ENCODE results near the gene FAM184B.

FAM184B gene

GRCh38 chr4:17781300-17782287, at the start of gene FAM184B:
TSS of gene FAM184B (minus strand) at chr4:17781621. CDS start at chr4:17781299, 322 bp downstream.
- Mint-ChIP-seq H3K27me3 (ENCODE audit: low read depth) (peaks cover 50% of the 10 kb centered on the region), H3K4me3 (peak within 1 kb of the TSS; percentile 39), H3K4me1 (ENCODE audit: low read depth) (peaks cover 7% of the 10 kb centered on the region), H3K36me3 (ENCODE audit: low read depth) (peaks cover 4% of the 10 kb centered on the region), H3K27ac (no peak within 1 kb of the TSS), H3K9me3 (no peaks in the 10 kb centered on the region)
- DNase-seq (ENCODE audit: low spot score) = no peak

GRCh38 chr4:17823871-17824669, 42.6 kb upstream of the FAM184B start:
- H3K27me3 Mint-ChIP-seq (ENCODE audit: low read depth) = no peaks in the 10 kb centered on the region
- H3K36me3 Mint-ChIP-seq (ENCODE audit: low read depth) = peaks cover 58% of the 10 kb centered on the region
- H3K4me3 Mint-ChIP-seq = peak overlapping the region; percentile 34
- peak overlapping the region; percentile 57 for H3K27ac Mint-ChIP-seq
- DNase-seq (ENCODE audit: low spot score) = no peak
- peaks cover 37% of the 10 kb centered on the region for H3K4me1 Mint-ChIP-seq (ENCODE audit: low read depth)
- no peaks in the 10 kb centered on the region for H3K9me3 Mint-ChIP-seq

- Mint-ChIP-seq H3K27ac (peak overlapping the region; percentile 55), H3K27me3 (ENCODE audit: low read depth) (no peaks in the 10 kb centered on the region), H3K4me1 (ENCODE audit: low read depth) (peaks cover 49% of the 10 kb centered on the region), H3K4me3 (peak overlapping the region; percentile 64), H3K9me3 (no peaks in the 10 kb centered on the region), H3K36me3 (ENCODE audit: low read depth) (peaks cover 56% of the 10 kb centered on the region)
- no peak for DNase-seq (ENCODE audit: low spot score)
Observed at GRCh38 chr4:17817027-17817426, 35.6 kb upstream of the FAM184B start.

DNA sequence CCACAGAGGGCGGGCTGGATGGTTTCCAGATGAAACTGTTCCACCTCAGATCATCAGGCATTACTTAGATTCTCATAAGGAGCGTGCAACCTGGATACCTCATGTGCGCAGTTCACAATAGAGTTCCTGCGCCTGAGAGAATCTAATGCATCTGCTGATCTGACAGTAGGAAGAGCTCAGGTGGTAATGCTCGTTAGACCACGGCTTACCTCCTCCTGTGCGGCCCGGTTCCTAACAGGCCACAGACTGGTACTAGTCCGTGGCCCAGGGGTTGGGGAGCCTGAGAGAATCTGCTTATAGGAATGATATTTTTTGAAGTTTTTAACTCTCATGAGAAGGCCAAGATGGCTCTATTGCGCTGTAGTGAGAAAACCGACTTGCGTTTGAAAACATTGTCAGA, 34.7 kb upstream of the FAM184B start:
- no peaks in the 10 kb centered on the region for H3K9me3 Mint-ChIP-seq
- H3K36me3 Mint-ChIP-seq (ENCODE audit: low read depth) = peaks cover 56% of the 10 kb centered on the region
- H3K4me3 Mint-ChIP-seq = no peak overlapping the region
- peak overlapping the region; percentile 34 for H3K27ac Mint-ChIP-seq
- DNase-seq (ENCODE audit: low spot score) = no peak
- H3K27me3 Mint-ChIP-seq (ENCODE audit: low read depth) = no peaks in the 10 kb centered on the region
- peaks cover 47% of the 10 kb centered on the region for H3K4me1 Mint-ChIP-seq (ENCODE audit: low read depth)

- Mint-ChIP-seq H3K27ac (peak overlapping the region; percentile 66), H3K36me3 (ENCODE audit: low read depth) (peaks cover 63% of the 10 kb centered on the region)
Observed at GRCh38 chr4:17814140-17814539, 32.7 kb upstream of the FAM184B start.

DNA sequence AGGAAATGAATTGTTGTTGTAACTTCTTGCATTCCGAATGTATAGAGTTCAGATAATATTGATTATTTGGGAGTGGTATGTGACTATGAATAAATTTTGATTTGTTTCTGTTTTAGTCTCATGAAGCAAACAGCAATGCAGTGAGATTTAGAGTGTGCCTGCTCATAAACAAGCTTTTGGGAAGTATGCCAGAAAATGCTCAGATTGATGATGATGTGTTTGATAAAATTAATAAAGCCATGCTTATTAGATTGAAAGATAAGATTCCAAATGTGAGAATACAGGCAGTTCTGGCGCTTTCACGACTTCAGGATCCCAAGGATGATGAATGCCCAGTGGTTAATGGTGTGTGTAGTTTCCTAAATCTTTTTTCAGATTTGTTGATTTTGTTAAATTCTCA, 31.4 kb upstream of the FAM184B start:
- peak overlapping the region; percentile 93 for H3K4me3 Mint-ChIP-seq
- no peaks in the 10 kb centered on the region for H3K9me3 Mint-ChIP-seq
- no peak for DNase-seq (ENCODE audit: low spot score)
- H3K4me1 Mint-ChIP-seq (ENCODE audit: low read depth) = peaks cover 45% of the 10 kb centered on the region
- H3K27me3 Mint-ChIP-seq (ENCODE audit: low read depth) = no peaks in the 10 kb centered on the region
- H3K36me3 Mint-ChIP-seq (ENCODE audit: low read depth) = peaks cover 64% of the 10 kb centered on the region
- no peak overlapping the region for H3K27ac Mint-ChIP-seq

More at GRCh38 chr4:17814140-17814539, 32.7 kb upstream of the FAM184B start:
- Mint-ChIP-seq H3K27me3 (ENCODE audit: low read depth) (no peaks in the 10 kb centered on the region), H3K9me3 (no peaks in the 10 kb centered on the region), H3K4me1 (ENCODE audit: low read depth) (peaks cover 43% of the 10 kb centered on the region), H3K4me3 (no peak overlapping the region)
- DNase-seq (ENCODE audit: low spot score) = no peak

GRCh38 chr4:17812125-17812524, 30.7 kb upstream of the FAM184B start:
- Mint-ChIP-seq H3K27ac (peak overlapping the region; percentile 98), H3K4me1 (ENCODE audit: low read depth) (peaks cover 46% of the 10 kb centered on the region), H3K9me3 (no peaks in the 10 kb centered on the region), H3K27me3 (ENCODE audit: low read depth) (no peaks in the 10 kb centered on the region), H3K36me3 (ENCODE audit: low read depth) (peaks cover 65% of the 10 kb centered on the region), H3K4me3 (peak overlapping the region; percentile 93)
- DNase-seq (ENCODE audit: low spot score) = no peak

GRCh38 chr4:17811078-17811603, 29.7 kb upstream of the FAM184B start:
- peak overlapping the region; percentile 93 for H3K4me3 Mint-ChIP-seq
- H3K27me3 Mint-ChIP-seq (ENCODE audit: low read depth) = no peaks in the 10 kb centered on the region
- no peaks in the 10 kb centered on the region for H3K9me3 Mint-ChIP-seq
- no peak for DNase-seq (ENCODE audit: low spot score)
- peaks cover 47% of the 10 kb centered on the region for H3K4me1 Mint-ChIP-seq (ENCODE audit: low read depth)
- H3K36me3 Mint-ChIP-seq (ENCODE audit: low read depth) = peaks cover 61% of the 10 kb centered on the region
- H3K27ac Mint-ChIP-seq = peak overlapping the region; percentile 98

DNA sequence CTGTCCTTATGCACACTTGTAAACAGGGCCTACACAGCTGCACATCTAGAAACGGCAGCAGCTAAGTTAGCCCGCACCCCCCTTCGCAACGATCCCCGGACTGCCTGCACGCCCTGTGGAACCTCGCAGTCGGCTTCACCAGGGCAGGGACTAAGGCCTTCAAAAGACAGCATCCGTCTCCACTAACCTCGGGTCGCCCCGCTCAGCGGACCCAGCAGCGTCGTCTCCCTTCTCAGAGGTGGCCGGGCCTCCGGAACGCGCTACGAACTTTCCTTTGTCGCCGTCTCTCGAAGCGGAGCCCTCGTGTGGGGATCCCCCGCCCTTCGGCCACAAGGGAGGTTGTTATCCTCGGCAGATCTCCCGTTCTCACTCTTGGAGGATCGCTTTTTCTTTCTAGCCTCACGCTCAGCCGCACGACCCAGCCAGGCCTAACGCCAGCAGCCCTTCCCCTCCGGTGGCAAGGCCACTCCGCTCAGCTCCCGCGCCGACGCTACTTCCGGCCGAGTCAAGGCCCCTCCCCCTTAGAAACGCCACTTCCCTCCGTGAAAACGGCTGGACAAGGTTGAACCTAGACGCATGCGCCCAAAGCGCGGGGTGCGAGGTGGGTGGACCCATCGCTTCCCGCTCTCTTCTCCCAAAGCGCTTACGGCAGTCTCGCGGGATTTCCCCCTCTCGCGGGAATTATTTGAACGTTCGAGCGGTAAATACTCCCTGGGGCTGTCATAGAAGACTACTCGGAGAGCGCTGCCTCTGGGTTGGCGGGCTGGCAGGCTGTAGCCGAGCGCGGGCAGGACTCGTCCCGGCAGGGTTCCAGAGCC, 29.0 kb upstream of the FAM184B start, which contains the start of the genes DCAF16 and NCAPG:
Gene DCAF16 (minus strand): TSS at position 498 of the 818 bp plus-strand sequence. CDS start 6,616 bp downstream, outside the sequence.
Gene NCAPG (plus strand): TSS at position 720 of the 818 bp plus-strand sequence. CDS start 99 bp downstream, outside the sequence.
- peaks cover 58% of the 10 kb centered on the region for H3K36me3 Mint-ChIP-seq (ENCODE audit: low read depth)
- peak within 1 kb of the TSS; percentile 93 for H3K4me3 Mint-ChIP-seq
- no peaks in the 10 kb centered on the region for H3K9me3 Mint-ChIP-seq
- H3K4me1 Mint-ChIP-seq (ENCODE audit: low read depth) = peaks cover 47% of the 10 kb centered on the region
- H3K27ac Mint-ChIP-seq = peak within 1 kb of the TSS; percentile 98
- no peaks in the 10 kb centered on the region for H3K27me3 Mint-ChIP-seq (ENCODE audit: low read depth)
- DNase-seq (ENCODE audit: low spot score) = peak; percentile 99

DNA sequence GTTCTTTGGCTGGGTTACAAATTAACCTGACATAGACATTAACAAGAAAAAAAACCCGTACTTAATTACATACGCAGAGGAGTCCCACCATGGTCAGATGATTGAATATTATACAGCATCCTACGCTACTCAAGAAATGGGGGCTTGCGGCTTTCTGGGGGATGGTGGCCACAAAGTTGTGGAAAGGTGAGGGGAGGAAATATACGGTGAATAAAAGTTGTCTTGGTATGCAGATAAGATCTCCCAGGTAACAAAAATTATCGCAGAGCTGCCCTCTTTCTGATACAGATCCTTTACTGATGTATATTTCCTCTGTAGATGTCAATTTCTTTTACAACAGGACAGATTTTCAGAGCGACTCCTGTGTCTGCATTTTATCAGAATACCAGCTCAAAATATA, 28.2 kb upstream of the FAM184B start:
- Mint-ChIP-seq H3K36me3 (ENCODE audit: low read depth) (peaks cover 53% of the 10 kb centered on the region), H3K27ac (peak overlapping the region; percentile 98), H3K4me1 (ENCODE audit: low read depth) (peaks cover 46% of the 10 kb centered on the region), H3K9me3 (no peaks in the 10 kb centered on the region), H3K27me3 (ENCODE audit: low read depth) (no peaks in the 10 kb centered on the region), H3K4me3 (peak overlapping the region; percentile 93)
- no peak for DNase-seq (ENCODE audit: low spot score)

GRCh38 chr4:17807446-17807845, 26.0 kb upstream of the FAM184B start:
- H3K9me3 Mint-ChIP-seq = no peaks in the 10 kb centered on the region
- H3K27ac Mint-ChIP-seq = no peak overlapping the region
- no peak for DNase-seq (ENCODE audit: low spot score)
- peaks cover 59% of the 10 kb centered on the region for H3K36me3 Mint-ChIP-seq (ENCODE audit: low read depth)
- H3K4me3 Mint-ChIP-seq = peak overlapping the region; percentile 93
- H3K27me3 Mint-ChIP-seq (ENCODE audit: low read depth) = no peaks in the 10 kb centered on the region
- peaks cover 40% of the 10 kb centered on the region for H3K4me1 Mint-ChIP-seq (ENCODE audit: low read depth)

DNA sequence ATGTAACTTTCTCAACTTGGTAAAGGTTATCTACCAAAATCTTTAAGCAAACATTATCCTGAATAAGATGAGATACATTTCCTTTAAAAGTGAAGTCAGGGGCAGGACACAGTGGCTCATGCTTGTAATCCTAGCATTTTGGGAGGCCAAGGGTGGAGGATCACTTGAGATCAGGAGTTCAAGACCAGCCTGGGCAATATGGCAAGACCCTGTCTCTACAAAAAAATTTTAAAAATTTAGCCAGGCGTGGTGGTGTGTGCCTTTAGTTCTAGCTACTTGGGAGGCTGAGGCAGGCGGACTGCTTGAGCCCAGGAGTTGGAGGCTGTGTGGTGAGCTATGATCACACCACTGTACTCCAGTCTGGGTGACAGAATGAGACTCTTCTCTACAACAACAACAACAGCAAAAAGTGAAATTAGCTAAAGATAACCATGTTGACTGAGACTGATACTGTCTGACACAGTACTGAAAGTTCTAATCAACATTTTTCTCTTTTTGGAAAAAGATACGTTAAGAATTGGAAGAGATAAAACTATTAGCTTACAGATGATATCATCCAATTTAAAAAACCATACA, 24.2 kb upstream of the FAM184B start:
- no peak for DNase-seq (ENCODE audit: low spot score)
- no peak overlapping the region for H3K4me3 Mint-ChIP-seq
- H3K9me3 Mint-ChIP-seq = no peaks in the 10 kb centered on the region
- no peaks in the 10 kb centered on the region for H3K27me3 Mint-ChIP-seq (ENCODE audit: low read depth)
- peaks cover 36% of the 10 kb centered on the region for H3K4me1 Mint-ChIP-seq (ENCODE audit: low read depth)
- peaks cover 62% of the 10 kb centered on the region for H3K36me3 Mint-ChIP-seq (ENCODE audit: low read depth)
- peak overlapping the region; percentile 47 for H3K27ac Mint-ChIP-seq

All from T-helper 2 cell treated with Interferon-gamma antibody and Interleukin-4, amounts not matched to agents 5 μg/mL and 100 μg/mL, for 36 hours (primary cell).